SK-N-MC (cell line): ENCODE results near the gene SLC25A41.

Experiments
- DNase-seq: peaks from one replicate; pipeline ENCODE4 v3.0.0-alpha.2; 2011; ENCODE audit warnings: low read depth, low spot score
- H3K27ac ChIP-seq: fragments of 200-600 bp; sonication (generic); 2 replicates; pipeline ENCODE4 v1.5.1; 2016; ENCODE audit warnings: mixed run types
- H3K36me3 ChIP-seq: fragments of 200-600 bp; sonication (generic); 2 replicates; pipeline ENCODE4 v1.6.1; 2017; ENCODE audit warnings: antibody characterized with exemption, low read length, mixed read lengths; ENCODE audit not compliant: insufficient read depth
- H3K4me3 ChIP-seq: fragments of 200-600 bp; sonication (generic); 2 replicates; pipeline ENCODE4 v1.5.1; 2016
- H3K9ac ChIP-seq: fragments of 200-600 bp; sonication (generic); 2 replicates; pipeline ENCODE4 v1.8.0; 2017; ENCODE audit warnings: mixed run types, mixed read lengths; ENCODE audit not compliant: insufficient read length
- H3K9me3 ChIP-seq: fragments of 200-600 bp; sonication (generic); 2 replicates; pipeline ENCODE4 v1.6.1; 2017; ENCODE audit warnings: low read depth, mild to moderate bottlenecking, antibody characterized with exemption, low read length, moderate library complexity, mixed read lengths
- EZH2 ChIP-seq: fragments of 200-600 bp; sonication (generic); IDR thresholded peaks from one replicate; pipeline ENCODE4 v1.6.1; 2017; ENCODE audit warnings: antibody characterized with exemption
- FOXP2 ChIP-seq: optimal IDR thresholded peaks from 2 replicates; pipeline ENCODE3; 2011; ENCODE audit warnings: mild to moderate bottlenecking, moderate library complexity; ENCODE audit not compliant: insufficient read depth; ENCODE audit errors: extremely low read length, control extremely low read depth
- POLR2AphosphoS5 ChIP-seq: IDR thresholded peaks from 2 replicates; pipeline ENCODE4 v1.6.1; 2012; ENCODE audit warnings: mild to moderate bottlenecking, low read depth, low read length, borderline replicate concordance

Gene SLC25A41

GRCh38 chr19:6378041-6378440, 55.5 kb downstream of the SLC25A41 start:
- Histone ChIP-seq H3K36me3 (peaks cover 31% of the 10 kb centered on the region; the same call in 1 of the 2 replicates), H3K9ac (no peak overlapping the region), H3K27ac (no peak overlapping the region), H3K4me3 (no peak overlapping the region), H3K9me3 (no peaks in the 10 kb centered on the region)
- DNase-seq, result no peak
- no peak for TF ChIP-seq EZH2
- no peak for TF ChIP-seq POLR2AphosphoS5
- no peak for TF ChIP-seq FOXP2

- no peak overlapping the region for H3K4me3 ChIP-seq
- H3K36me3 ChIP-seq, result peaks cover 22% of the 10 kb centered on the region; the same call in 1 of the 2 replicates
- no peak overlapping the region for H3K9ac ChIP-seq
- H3K9me3 ChIP-seq, result no peaks in the 10 kb centered on the region
- H3K27ac ChIP-seq, result no peak overlapping the region
- DNase-seq, result no peak
- TF ChIP-seq FOXP2, result no peak
- no peak for TF ChIP-seq EZH2
- TF ChIP-seq POLR2AphosphoS5, result no peak
Observed at GRCh38 chr19:6376512-6377190, 56.9 kb downstream of the SLC25A41 start.
